ENCODE data around the gene VPS29. TPM values are rescaled to one million over a fixed set of nuclear protein-coding genes. Genes with fewer than 3 reads are reported as not detected.
A peak's percentile ranks its signal among the peaks of the same experiment; 100 is the strongest.

The VPS29 gene
- total RNA-seq, 1 donor, result 88.9 TPM

DNA sequence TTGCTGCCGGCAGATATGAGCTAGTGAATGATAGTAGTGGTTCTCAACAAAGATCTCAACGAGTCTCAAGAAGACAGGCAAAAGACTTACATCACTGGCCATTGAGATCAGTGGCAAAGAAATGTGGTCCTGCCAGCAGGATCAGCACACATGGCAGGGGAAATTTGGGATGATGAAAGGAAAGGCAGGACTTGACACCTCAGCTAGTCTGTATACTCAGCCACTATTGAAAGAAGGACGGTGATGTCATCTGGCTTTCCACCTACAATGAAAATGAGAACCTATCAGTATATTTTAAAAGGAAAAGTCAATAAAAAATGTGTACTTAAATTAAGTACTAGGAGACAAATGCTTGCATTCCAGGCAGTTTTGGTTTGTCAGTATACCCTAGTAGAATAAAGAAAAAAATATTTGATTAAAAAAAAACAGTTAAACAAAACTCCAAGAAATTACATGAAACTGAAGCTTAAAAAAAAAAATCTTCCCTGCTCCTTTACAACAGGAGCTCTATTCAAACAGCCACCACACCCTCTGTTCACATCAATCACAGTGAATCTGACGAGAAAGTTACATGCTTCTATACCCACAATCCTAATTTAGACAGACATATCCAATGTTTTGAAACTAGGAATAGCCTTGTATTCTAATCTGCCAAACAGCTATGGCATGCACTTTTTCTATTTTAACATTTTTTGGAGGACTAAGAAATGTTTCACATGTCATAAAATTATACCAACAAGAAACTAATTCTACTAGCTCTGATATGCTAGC lies 35.1 kb upstream of the VPS29 start:
- DNase-seq (ENCODE audit: low read depth), result no peak
- TF ChIP-seq, protein P1, sequence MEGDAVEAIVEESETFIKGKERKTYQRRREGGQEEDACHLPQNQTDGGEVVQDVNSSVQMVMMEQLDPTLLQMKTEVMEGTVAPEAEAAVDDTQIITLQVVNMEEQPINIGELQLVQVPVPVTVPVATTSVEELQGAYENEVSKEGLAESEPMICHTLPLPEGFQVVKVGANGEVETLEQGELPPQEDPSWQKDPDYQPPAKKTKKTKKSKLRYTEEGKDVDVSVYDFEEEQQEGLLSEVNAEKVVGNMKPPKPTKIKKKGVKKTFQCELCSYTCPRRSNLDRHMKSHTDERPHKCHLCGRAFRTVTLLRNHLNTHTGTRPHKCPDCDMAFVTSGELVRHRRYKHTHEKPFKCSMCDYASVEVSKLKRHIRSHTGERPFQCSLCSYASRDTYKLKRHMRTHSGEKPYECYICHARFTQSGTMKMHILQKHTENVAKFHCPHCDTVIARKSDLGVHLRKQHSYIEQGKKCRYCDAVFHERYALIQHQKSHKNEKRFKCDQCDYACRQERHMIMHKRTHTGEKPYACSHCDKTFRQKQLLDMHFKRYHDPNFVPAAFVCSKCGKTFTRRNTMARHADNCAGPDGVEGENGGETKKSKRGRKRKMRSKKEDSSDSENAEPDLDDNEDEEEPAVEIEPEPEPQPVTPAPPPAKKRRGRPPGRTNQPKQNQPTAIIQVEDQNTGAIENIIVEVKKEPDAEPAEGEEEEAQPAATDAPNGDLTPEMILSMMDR (IDR thresholded peaks at IDR 0.05; ENCODE audit: insufficient read depth, low read length), result no peak
- no peak overlapping the region for H3K4me3 ChIP-seq (ENCODE audit: low read depth, low read length)

DNA sequence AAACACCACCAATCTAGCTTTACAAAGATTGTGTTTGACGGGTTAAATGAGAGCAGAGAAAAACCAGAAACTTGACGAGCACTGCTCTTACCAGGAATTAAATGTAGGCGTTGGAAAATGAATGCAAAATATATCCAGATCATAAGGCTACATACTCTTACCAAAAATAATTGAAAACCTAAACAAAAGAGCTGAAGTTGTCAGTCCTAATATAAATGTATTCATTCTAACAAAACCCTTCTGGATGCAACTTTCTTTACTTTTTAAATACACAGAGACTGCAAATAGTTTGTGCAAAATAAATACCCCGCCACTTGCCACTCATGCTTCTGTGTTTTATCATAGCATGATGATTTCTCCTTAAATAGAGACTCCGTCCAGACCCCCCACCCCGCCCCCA lies 32.9 kb upstream of the VPS29 start:
- DNase-seq (ENCODE audit: low read depth), result no peak

GRCh38 chr12:110533607-110534006 lies 31.7 kb upstream of the VPS29 start:
- no peak overlapping the region for H3K4me3 ChIP-seq (ENCODE audit: low read depth, low read length)
- TF ChIP-seq, protein P1 (IDR thresholded peaks at IDR 0.05; ENCODE audit: insufficient read depth, low read length), result no peak
- no peak for DNase-seq (ENCODE audit: low read depth)

More for the DNA sequence above, 32.9 kb upstream of the VPS29 start:
- no peak overlapping the region for H3K4me3 ChIP-seq (ENCODE audit: low read depth, low read length)
- TF ChIP-seq, protein P1 (IDR thresholded peaks at IDR 0.05; ENCODE audit: insufficient read depth, low read length), result no peak

- no peak for DNase-seq (ENCODE audit: low read depth)
- H3K4me3 ChIP-seq (ENCODE audit: low read depth, low read length), result no peak overlapping the region
- TF ChIP-seq, protein P1 (IDR thresholded peaks at IDR 0.05; ENCODE audit: insufficient read depth, low read length), result no peak
These were observed 30.7 kb upstream of the VPS29 start for GRCh38 chr12:110532644-110533043.

- peak; percentile 60 for DNase-seq (ENCODE audit: low read depth)
- TF ChIP-seq, protein P1 (IDR thresholded peaks at IDR 0.05; ENCODE audit: insufficient read depth, low read length), result no peak
- no peak overlapping the region for H3K4me3 ChIP-seq (ENCODE audit: low read depth, low read length)
These were observed 29.9 kb upstream of the VPS29 start for GRCh38 chr12:110531741-110532333.

DNA sequence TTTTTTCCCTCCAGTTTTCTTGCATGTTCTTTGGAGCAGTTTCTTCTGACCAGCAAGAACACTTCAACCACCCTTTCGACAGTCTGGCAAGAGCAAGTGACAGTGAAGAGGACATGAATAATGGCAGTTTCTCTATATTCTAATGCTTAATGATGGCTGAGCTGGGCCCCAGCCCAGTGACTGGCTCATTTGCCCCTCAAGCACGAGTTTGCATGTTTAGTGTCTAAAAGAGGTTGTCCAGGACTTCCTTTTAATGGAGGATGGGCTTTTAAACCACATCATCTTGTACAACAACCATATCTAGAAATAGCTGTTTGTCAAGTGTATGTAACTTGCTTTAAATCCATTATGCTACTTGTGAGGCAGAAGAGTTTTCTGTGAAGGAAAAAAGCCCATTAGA lies 28.6 kb upstream of the VPS29 start:
- DNase-seq (ENCODE audit: low read depth), result no peak
- TF ChIP-seq, protein P1 (IDR thresholded peaks at IDR 0.05; ENCODE audit: insufficient read depth, low read length), result no peak
- no peak overlapping the region for H3K4me3 ChIP-seq (ENCODE audit: low read depth, low read length)

All from fibroblast of the aortic adventitia (primary cell).